HEK293 (cell line): ENCODE data around the gene CEP120.

ENCODE experiments used
- BCL6B ChIP-seq: fragments of 450-650 bp; formaldehyde crosslinking; IDR thresholded peaks from 2 replicates; pipeline ENCODE4 v1.5.1; 2017; ENCODE audit warnings: missing biosample characterization, missing genetic modification characterization
- GLIS1 ChIP-seq: fragments of 450-650 bp; formaldehyde crosslinking; IDR thresholded peaks from 2 replicates; pipeline ENCODE4 v1.5.1; 2016; ENCODE audit warnings: missing biosample characterization, missing genetic modification characterization
- KLF10 ChIP-seq: fragments of 450-650 bp; IDR thresholded peaks from 2 replicates; pipeline ENCODE4 v1.5.1; 2018; ENCODE audit warnings: missing biosample characterization, mild to moderate bottlenecking, missing genetic modification characterization
- PRDM6 ChIP-seq: fragments of 450-650 bp; formaldehyde crosslinking; IDR thresholded peaks from 2 replicates; pipeline ENCODE4 v1.5.1; 2017; ENCODE audit warnings: missing biosample characterization, missing genetic modification characterization
- ZBTB10 ChIP-seq: fragments of 450-650 bp; formaldehyde crosslinking; IDR thresholded peaks from 2 replicates; pipeline ENCODE4 v1.5.1; 2016; ENCODE audit warnings: missing biosample characterization, missing genetic modification characterization
- ZBTB17 ChIP-seq: fragments of 450-650 bp; formaldehyde crosslinking; IDR thresholded peaks from 2 replicates; pipeline ENCODE4 v1.5.1; 2016; ENCODE audit warnings: missing biosample characterization, missing genetic modification characterization
- ZFP3 ChIP-seq: fragments of 450-650 bp; formaldehyde crosslinking; IDR thresholded peaks from 2 replicates; pipeline ENCODE4 v1.5.1; 2016; ENCODE audit warnings: low read depth, missing biosample characterization, missing genetic modification characterization
- ZNF148 ChIP-seq: fragments of 450-650 bp; formaldehyde crosslinking; IDR thresholded peaks from 2 replicates; pipeline ENCODE4 v1.5.0; 2017; ENCODE audit warnings: missing biosample characterization, missing genetic modification characterization, borderline replicate concordance
- ZNF221 ChIP-seq: fragments of 450-650 bp; formaldehyde crosslinking; IDR thresholded peaks from 2 replicates; pipeline ENCODE4 v1.5.1; 2017; ENCODE audit warnings: missing biosample characterization, missing genetic modification characterization, borderline replicate concordance
- ZNF24 ChIP-seq: fragments of 450-650 bp; formaldehyde crosslinking; IDR thresholded peaks from 2 replicates; pipeline ENCODE4 v1.5.1; 2016; ENCODE audit warnings: missing biosample characterization, missing genetic modification characterization
- ZNF311 ChIP-seq: fragments of 450-650 bp; formaldehyde crosslinking; IDR thresholded peaks from 2 replicates; pipeline ENCODE4 v1.5.1; 2017; ENCODE audit warnings: missing biosample characterization, missing genetic modification characterization, borderline replicate concordance
- ZNF366 ChIP-seq: fragments of 450-650 bp; formaldehyde crosslinking; conservative IDR thresholded peaks from 2 replicates; pipeline ENCODE4 v1.5.1; 2016; ENCODE audit warnings: missing biosample characterization, missing genetic modification characterization
- ZNF473 ChIP-seq: fragments of 450-650 bp; formaldehyde crosslinking; IDR thresholded peaks from 2 replicates; pipeline ENCODE4 v1.5.1; 2017; ENCODE audit warnings: missing biosample characterization, missing genetic modification characterization
- ZNF585B ChIP-seq: fragments of 450-650 bp; formaldehyde crosslinking; IDR thresholded peaks from 2 replicates; pipeline ENCODE4 v1.5.1; 2016; ENCODE audit warnings: missing biosample characterization, missing genetic modification characterization
- ZNF623 ChIP-seq: fragments of 450-650 bp; formaldehyde crosslinking; IDR thresholded peaks from 2 replicates; pipeline ENCODE4 v1.5.1; 2016; ENCODE audit warnings: missing biosample characterization, missing genetic modification characterization
- ZNF654 ChIP-seq: fragments of 450-650 bp; formaldehyde crosslinking; IDR thresholded peaks from 2 replicates; pipeline ENCODE4 v1.5.1; 2016; ENCODE audit warnings: low read depth, missing biosample characterization, missing genetic modification characterization
- ZNF664 ChIP-seq: fragments of 450-650 bp; formaldehyde crosslinking; IDR thresholded peaks from 2 replicates; pipeline ENCODE4 v1.5.1; 2016; ENCODE audit warnings: missing biosample characterization, missing genetic modification characterization
- ZNF747 ChIP-seq: fragments of 450-650 bp; formaldehyde crosslinking; IDR thresholded peaks from 2 replicates; pipeline ENCODE4 v1.5.1; 2016; ENCODE audit warnings: missing biosample characterization, missing genetic modification characterization
- TF ChIP-seq, protein P1 (sequence below): fragments of 450-650 bp; formaldehyde crosslinking; IDR thresholded peaks from 2 replicates; pipeline ENCODE4 v1.5.1; 2016; ENCODE audit warnings: missing biosample characterization, missing genetic modification characterization, low read depth
- TF ChIP-seq, protein P2 (sequence below): fragments of 450-650 bp; formaldehyde crosslinking; IDR thresholded peaks from 2 replicates; pipeline ENCODE4 v1.5.1; 2016; ENCODE audit warnings: missing biosample characterization, missing genetic modification characterization, borderline replicate concordance
- TF ChIP-seq, protein P3 (sequence below): fragments of 450-650 bp; formaldehyde crosslinking; IDR thresholded peaks from 2 replicates; pipeline ENCODE4 v1.5.1; 2017; ENCODE audit warnings: missing biosample characterization, missing genetic modification characterization
- TF ChIP-seq, protein P4 (sequence below): fragments of 450-650 bp; formaldehyde crosslinking; IDR thresholded peaks from 2 replicates; pipeline ENCODE4 v1.5.1; 2016; ENCODE audit warnings: missing biosample characterization, missing genetic modification characterization

The CEP120 gene

GRCh38 chr5:123369371-123369968 is 53.7 kb downstream of the CEP120 start (continued):
- TF ChIP-seq ZNF148 (no peak), ZBTB17 (tag by site-specific recombination) (peak; percentile 32; the same call in 1 of the 2 replicates), ZNF473 (tag by site-specific recombination) (no peak), ZNF623 (no peak), ZNF24 (tag by site-specific recombination) (peak; percentile 71), ZNF221 (tag by site-specific recombination) (no peak), ZNF747 (tag by site-specific recombination) (no peak), BCL6B (no peak), ZNF664 (tag by site-specific recombination) (no peak), ZNF654 (0 out of 2 replicates have a peak, but pooled peaks have one; percentile 14), ZNF366 (tag by site-specific recombination) (peak; percentile 76), KLF10 (tag by site-specific recombination) (peak; percentile 61), GLIS1 (peak; percentile 87), PRDM6 (tag by site-specific recombination) (0 out of 2 replicates have a peak, but pooled peaks have one; percentile 30), ZBTB10 (no peak), ZNF311 (tag by site-specific recombination) (no peak), ZFP3 (tag by site-specific recombination) (no peak), ZNF585B (tag by site-specific recombination) (no peak)
- TF ChIP-seq, protein P1, sequence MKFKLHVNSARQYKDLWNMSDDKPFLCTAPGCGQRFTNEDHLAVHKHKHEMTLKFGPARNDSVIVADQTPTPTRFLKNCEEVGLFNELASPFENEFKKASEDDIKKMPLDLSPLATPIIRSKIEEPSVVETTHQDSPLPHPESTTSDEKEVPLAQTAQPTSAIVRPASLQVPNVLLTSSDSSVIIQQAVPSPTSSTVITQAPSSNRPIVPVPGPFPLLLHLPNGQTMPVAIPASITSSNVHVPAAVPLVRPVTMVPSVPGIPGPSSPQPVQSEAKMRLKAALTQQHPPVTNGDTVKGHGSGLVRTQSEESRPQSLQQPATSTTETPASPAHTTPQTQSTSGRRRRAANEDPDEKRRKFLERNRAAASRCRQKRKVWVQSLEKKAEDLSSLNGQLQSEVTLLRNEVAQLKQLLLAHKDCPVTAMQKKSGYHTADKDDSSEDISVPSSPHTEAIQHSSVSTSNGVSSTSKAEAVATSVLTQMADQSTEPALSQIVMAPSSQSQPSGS (tag by site-specific recombination), result peak; percentile 95
- TF ChIP-seq, protein P2, sequence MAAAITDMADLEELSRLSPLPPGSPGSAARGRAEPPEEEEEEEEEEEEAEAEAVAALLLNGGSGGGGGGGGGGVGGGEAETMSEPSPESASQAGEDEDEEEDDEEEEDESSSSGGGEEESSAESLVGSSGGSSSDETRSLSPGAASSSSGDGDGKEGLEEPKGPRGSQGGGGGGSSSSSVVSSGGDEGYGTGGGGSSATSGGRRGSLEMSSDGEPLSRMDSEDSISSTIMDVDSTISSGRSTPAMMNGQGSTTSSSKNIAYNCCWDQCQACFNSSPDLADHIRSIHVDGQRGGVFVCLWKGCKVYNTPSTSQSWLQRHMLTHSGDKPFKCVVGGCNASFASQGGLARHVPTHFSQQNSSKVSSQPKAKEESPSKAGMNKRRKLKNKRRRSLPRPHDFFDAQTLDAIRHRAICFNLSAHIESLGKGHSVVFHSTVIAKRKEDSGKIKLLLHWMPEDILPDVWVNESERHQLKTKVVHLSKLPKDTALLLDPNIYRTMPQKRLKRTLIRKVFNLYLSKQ (tag by site-specific recombination), result no peak
- TF ChIP-seq, protein P3, sequence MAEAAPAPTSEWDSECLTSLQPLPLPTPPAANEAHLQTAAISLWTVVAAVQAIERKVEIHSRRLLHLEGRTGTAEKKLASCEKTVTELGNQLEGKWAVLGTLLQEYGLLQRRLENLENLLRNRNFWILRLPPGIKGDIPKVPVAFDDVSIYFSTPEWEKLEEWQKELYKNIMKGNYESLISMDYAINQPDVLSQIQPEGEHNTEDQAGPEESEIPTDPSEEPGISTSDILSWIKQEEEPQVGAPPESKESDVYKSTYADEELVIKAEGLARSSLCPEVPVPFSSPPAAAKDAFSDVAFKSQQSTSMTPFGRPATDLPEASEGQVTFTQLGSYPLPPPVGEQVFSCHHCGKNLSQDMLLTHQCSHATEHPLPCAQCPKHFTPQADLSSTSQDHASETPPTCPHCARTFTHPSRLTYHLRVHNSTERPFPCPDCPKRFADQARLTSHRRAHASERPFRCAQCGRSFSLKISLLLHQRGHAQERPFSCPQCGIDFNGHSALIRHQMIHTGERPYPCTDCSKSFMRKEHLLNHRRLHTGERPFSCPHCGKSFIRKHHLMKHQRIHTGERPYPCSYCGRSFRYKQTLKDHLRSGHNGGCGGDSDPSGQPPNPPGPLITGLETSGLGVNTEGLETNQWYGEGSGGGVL (tag by site-specific recombination), result peak; percentile 68; the same call in 1 of the 2 replicates
- TF ChIP-seq, protein P4, sequence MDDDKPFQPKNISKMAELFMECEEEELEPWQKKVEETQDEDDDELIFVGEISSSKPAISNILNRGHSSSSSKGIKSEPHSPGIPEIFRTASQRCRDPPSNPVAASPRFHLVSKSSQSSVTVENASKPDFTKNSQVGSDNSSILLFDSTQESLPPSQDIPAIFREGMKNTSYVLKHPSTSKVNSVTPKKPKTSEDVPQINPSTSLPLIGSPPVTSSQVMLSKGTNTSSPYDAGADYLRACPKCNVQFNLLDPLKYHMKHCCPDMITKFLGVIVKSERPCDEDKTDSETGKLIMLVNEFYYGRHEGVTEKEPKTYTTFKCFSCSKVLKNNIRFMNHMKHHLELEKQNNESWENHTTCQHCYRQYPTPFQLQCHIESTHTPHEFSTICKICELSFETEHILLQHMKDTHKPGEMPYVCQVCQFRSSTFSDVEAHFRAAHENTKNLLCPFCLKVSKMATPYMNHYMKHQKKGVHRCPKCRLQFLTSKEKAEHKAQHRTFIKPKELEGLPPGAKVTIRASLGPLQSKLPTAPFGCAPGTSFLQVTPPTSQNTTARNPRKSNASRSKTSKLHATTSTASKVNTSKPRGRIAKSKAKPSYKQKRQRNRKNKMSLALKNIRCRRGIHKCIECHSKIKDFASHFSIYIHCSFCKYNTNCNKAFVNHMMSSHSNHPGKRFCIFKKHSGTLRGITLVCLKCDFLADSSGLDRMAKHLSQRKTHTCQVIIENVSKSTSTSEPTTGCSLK (tag by site-specific recombination), result no peak
